OCI-LY1 (cell line): Measurements from ENCODE around the gene CD68.

Experiments used
- EZH2 ChIP-seq: fragments of 200-600 bp; sonication (generic), shearing (Covaris generic); IDR thresholded peaks from 2 replicates; pipeline ENCODE4 v1.8.0; 2017; ENCODE audit warnings: borderline replicate concordance, mixed run types, mild to moderate bottlenecking, antibody characterized with exemption, low read length, moderate library complexity, mixed read lengths
- TF ChIP-seq, protein P1 (sequence below): fragments of 200-600 bp; sonication (generic), shearing (Covaris generic); IDR thresholded peaks from 2 replicates; pipeline ENCODE4 v1.5.1; 2017; ENCODE audit warnings: mild to moderate bottlenecking, antibody characterized with exemption, low read length, moderate library complexity, mixed read lengths

DNA sequence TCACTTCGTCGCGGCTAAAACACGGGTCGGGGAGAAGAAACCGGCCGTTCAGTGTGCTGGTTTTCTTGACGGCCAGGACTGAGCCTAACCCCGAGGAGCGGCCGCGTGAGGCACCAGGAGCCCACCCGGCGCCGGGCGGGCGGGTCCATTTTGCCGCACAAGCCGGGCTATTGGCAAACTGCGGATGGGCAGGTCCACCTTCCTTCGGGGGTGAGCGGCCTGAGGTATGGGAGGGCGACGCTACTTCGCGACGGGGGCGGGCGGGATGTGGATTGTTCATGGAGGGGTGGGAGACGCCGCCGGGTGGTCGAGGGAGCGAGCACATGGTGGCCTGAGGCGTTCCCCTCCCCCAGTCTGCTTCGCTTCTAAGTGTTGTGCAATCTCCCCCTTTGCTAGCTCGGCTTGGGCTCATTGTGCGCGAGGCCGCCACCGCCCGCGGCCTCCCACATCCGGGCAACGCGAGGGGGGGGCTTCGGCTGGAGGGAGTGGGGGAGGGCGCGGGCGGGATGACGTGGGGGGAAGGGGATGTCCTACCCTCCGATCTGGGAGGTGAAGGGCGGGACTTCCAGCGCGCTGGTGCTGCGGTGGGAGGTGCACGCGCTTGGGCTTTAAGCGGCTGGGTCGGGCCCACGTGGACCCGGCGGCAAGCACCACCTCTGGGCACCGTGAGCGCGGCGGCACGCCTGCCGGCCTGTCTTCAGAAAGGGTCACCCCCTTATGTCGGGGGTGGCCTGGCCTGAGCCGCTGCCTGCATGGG, 5.9 kb upstream of the CD68 start:
- no peak for TF ChIP-seq EZH2
- TF ChIP-seq, protein P1, sequence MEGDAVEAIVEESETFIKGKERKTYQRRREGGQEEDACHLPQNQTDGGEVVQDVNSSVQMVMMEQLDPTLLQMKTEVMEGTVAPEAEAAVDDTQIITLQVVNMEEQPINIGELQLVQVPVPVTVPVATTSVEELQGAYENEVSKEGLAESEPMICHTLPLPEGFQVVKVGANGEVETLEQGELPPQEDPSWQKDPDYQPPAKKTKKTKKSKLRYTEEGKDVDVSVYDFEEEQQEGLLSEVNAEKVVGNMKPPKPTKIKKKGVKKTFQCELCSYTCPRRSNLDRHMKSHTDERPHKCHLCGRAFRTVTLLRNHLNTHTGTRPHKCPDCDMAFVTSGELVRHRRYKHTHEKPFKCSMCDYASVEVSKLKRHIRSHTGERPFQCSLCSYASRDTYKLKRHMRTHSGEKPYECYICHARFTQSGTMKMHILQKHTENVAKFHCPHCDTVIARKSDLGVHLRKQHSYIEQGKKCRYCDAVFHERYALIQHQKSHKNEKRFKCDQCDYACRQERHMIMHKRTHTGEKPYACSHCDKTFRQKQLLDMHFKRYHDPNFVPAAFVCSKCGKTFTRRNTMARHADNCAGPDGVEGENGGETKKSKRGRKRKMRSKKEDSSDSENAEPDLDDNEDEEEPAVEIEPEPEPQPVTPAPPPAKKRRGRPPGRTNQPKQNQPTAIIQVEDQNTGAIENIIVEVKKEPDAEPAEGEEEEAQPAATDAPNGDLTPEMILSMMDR, result no peak
